Amniotic epithelial cell (primary cell): ENCODE results near the gene TRMT1L.

Source experiments
- DNase-seq: peaks from one replicate; pipeline ENCODE4 v3.0.0-alpha.2; 2010; ENCODE audit warnings: low read depth

The TRMT1L gene

DNA sequence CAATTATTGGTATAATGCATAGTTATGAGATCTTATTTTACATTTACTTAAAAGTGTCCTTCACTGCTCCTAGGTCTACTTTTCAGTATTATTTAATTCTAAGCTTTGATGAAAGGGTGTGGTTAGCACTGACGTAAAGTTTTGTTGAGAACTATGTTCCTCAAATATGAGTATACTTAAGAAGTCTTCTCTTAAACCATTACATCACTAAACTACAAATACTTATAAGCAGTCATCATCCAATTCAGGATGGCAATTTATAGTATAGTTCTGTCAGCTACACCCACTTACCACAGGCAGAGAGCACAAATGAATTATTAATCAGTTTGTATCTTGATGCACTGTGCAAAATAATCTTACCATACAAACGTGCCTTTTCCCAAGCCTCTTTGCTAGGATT is 27.0 kb downstream of the TRMT1L start:
- DNase-seq, result no peak

DNA sequence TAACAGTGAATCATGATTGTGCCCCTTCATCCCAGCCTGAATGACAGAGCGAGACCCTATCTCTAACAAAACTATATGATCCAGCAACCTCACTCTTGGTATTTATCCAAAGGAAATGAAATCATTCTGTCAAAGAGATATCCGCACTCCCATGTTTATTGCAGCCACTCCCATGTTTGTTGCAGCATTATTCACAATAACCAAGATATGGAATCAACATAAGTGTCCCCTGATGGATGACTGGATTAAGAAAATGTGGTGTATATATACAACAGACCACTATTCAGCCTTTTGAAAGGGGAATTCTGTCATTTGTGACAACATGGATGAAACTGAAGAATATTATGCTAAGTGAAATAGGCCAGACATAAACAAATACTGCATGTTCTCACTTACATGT is 44.4 kb downstream of the TRMT1L start:
- DNase-seq, result peak; percentile 27

DNA sequence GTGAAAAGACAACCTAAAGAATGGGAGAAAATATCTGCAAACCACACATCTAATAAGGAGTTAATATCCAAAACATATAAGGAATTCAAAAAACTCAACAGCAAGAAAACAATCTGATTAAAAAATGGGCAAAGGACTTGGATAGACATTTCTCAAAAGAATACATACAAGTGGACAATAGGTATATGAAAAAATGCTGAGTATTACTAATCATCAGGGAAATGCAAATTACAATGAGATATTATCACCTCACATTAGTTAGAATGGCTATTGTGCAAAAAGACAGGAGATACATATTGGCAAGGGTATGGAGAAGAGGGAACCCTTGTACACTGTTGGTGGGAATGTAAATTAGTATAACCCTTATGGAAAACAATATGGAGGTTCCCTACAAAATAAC is 44.9 kb downstream of the TRMT1L start:
- no peak for DNase-seq

DNA sequence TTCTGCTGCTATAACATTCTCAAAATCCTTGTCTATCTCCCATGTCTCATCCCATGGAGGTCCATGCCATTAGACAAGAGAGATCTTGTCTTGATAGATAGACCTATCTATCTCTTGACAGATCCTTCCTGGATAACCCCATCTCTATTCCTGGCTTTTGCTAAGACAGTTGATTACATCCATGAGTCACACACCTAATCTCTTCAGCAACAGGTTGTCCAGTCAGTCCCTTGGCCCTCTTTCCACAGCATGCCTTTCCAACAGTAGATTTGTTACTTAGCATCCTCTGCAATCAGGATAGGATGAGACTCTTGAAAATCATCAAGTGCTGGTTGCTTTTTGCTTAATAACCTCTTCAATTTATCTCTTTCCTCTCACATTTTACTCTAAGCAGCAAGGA is 46.6 kb downstream of the TRMT1L start:
- peak; percentile 18 for DNase-seq

DNA sequence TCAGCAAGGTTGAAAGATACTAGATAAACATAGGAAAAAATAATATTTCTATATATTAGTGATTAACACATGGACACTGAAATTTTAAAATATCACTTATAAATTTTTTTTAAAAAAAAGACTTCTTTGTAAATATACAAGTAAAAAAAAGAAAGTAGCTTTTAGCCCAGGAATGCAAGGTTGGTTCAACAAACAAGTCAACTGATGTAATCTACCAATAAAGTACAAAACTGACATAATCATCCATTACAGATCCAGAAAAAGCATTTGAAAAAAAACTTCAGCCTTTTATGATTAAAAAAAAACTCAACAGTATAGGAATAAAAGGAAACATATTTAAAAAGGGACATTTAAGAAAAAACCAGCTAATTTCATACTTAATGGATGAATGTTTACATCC is 48.4 kb downstream of the TRMT1L start:
- peak; percentile 37 for DNase-seq

GRCh38 chr1:185105121-185105520 is 51.6 kb downstream of the TRMT1L start:
- DNase-seq, result no peak

DNA sequence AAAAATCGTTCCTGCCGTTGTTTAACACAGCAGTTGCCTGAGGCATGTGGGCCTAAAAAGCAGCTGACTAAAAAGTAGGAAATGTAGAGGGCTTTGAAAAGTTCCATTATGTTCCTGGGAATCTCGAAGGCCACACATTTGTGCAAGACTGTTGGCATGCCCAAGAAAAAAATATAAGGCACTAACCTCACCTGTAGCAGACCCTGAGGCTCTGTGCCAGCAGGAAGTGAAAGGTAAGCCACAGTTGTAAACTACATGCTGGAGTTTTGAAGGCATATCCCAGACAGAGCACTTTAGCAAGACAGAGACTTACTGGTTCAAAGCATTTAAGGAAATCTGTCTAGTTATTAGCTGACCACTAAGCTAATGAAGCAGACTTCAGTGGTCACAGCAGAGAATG is 52.7 kb downstream of the TRMT1L start:
- no peak for DNase-seq

- DNase-seq, result peak; percentile 12
Measured at GRCh38 chr1:185096531-185096930, 60.2 kb downstream of the TRMT1L start.

DNA sequence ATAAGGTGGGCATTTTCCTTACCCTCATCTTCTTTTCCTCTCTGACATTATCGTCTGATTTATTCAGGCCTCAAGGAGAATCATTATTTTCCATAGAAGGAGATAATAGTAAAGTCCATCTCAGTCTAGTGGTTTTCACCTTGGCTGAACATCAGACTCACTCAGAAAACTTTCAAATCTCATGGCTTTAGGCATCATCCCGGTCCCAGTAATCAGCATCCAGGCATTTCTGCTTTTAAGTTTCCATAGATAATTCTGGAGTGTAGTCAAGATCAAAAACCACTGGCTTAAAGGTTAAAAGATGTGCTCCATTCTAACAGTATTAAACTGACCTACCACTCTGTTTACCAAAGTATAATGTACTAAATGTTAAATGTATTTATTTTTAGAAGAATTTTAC is 62.0 kb downstream of the TRMT1L start:
- no peak for DNase-seq

DNA sequence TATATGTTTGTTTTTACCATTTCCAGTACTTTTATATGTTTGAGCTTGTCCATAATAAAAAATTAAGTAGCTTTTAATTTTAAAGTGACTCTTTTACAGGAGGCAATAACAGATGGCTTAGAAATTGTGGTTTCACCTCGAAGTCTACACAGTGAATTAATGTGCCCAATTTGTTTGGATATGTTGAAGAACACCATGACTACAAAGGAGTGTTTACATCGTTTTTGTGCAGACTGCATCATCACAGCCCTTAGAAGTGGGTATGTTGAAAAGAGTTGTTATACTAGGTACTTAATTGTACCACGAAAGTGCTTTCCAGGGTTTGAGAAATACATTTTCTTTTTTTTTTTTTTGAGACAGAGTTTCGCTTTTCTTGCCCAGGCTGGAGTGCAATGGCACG is 65.3 kb downstream of the TRMT1L start:
- DNase-seq, result no peak

DNA sequence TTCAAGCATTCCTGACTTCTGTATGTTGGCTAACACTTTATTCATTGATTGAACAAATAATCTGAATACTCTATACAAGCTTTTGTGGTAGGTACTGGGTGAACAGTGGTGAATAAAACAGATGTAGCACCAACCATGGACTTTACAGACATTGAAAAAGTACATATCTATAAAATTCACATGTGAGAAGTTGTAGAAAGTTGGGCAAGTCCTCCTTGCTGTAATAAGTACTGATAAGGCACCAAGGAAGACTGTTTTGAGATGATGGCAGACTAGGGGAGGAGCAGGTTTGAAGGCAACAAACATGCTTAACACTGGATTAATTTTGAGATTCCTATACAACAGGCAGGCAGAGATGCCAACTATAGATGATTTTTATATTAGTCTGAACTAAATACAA is 69.0 kb downstream of the TRMT1L start:
- no peak for DNase-seq

DNA sequence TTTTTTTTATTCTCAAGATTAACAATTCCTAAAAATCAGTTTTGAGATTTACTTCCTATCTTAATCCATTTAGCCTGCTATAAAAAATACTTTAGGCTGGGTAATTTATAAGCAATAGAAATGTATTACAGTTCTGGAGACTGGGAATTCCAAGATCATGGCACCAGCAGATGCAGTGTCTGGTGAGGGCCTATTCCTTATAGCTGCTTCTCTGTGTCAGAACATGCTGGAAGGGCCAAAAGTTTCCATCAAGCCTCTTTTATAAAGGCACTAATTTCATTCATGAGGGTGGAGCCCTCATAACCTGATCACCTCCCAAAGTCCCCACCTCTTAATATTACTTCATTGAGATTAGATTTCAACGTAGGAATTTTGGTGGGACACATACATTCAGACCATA is 69.7 kb downstream of the TRMT1L start:
- no peak for DNase-seq

- DNase-seq, result no peak
Measured at GRCh38 chr1:185083818-185084217, 72.9 kb downstream of the TRMT1L start.

DNA sequence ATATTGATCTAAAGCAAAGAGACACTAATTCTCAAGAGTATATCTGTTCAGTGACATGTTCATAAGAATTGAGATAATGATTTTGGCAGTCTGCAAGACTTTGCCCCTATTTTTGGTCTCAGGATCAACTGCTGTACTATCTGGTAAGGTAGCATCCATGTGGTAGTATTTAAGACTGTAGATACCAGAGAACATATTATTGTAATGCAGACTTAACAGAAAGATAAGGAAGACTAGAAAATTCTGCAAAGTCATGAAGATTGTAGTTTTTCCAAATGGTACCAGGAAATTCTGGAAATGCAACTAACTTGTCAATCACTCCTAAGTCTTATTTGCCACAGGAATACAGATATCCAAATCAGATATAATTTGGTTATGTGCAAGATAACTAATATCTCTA is 76.3 kb downstream of the TRMT1L start:
- no peak for DNase-seq

GRCh38 chr1:185077374-185077773 is 79.4 kb downstream of the TRMT1L start:
- DNase-seq, result no peak

- no peak for DNase-seq
Measured at GRCh38 chr1:185075476-185075875, 81.3 kb downstream of the TRMT1L start.

DNA sequence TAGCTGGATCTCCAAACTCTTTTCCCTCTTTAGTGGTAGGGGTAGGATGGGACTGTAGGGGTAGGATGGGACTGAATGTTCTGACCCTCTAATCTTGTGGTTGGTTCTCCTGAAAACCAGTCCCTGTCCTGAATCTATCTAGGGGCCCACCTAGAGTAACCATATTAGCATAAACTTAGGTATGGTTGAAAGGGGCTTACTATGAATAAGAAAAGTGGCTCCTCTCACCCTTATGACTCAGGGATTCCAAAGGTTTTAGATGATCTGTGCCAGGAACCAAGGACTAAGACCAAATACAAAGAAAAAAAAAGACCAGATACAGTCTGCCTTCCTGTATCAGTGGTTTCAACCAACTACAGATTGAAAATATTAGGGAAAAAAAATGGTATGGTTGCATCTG is 82.4 kb downstream of the TRMT1L start:
- DNase-seq, result peak; percentile 61

GRCh38 chr1:185073725-185074124 is 83.0 kb downstream of the TRMT1L start:
- peak; percentile 58 for DNase-seq

- DNase-seq, result no peak
Measured at GRCh38 chr1:185070051-185070450, 86.7 kb downstream of the TRMT1L start.

- peak; percentile 54 for DNase-seq
Measured at GRCh38 chr1:185069202-185069772, 87.5 kb downstream of the TRMT1L start.

DNA sequence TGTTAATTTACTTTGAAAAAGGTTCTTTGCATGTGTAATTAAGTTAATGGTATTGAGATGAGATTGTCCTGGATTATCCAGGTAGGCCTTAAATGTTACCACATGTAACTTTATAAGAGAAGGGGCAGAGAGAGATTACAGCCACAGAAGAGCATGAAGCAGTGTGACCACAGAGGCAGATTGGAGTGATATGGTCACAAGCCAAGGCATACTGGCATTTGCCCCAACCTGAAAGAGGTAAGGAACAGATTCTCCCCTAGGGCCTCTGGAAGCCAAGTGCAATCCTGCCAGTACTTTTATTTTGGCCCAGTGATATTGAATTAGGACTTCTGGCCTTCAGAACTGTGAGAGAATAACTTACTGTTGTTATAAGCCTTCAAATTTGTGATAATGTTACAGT is 88.4 kb downstream of the TRMT1L start:
- DNase-seq, result no peak
